Erythroblast (primary cell): ENCODE measurements around the gene PCDHB2.
A peak's percentile ranks its signal among the peaks of the same experiment; 100 is the strongest.
"Not testable (repeated sequence)": the region's sequence is repeated elsewhere in the genome, so short reads cannot be mapped to it uniquely, and the experiment has no call there.

Source experiments
- DNase-seq, 2 experiments: peaks; one replicate each; lab custom pipeline; 2025; lab: John Stamatoyannopoulos, UW
- GATA1 ChIP-seq: IDR thresholded peaks from 2 replicates; pipeline ENCODE4 v1.6.1; 2011; ENCODE audit warnings: low read depth, mild to moderate bottlenecking, control low read depth, low read length, moderate library complexity
- POLR2A ChIP-seq: IDR thresholded peaks from 2 replicates; pipeline ENCODE4 v1.6.1; 2011; ENCODE audit warnings: mild to moderate bottlenecking, low read length

The PCDHB2 gene

DNA sequence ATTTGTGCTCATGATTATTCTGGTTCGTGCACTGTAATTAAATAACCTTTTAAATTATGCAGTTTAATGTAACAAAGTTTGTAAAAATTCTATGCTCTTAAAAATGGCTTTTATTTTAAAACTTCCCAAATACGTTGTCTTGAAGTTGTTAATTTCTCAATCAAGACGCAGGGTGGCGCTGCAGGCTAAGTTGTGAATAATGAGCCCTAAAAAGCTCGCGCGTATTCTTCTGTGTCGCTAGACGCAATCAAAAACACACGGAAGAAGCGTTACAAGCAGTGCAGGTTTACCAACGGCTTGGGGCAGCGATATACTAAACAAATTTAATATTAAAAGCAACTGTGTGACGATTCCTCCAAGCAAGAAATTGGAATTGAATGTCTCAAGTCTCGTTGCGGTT, 27.1 kb downstream of the PCDHB2 start, which contains the start of gene PCDHB4:
TSS of gene PCDHB4 (plus strand) at position 256 of the 400 bp plus-strand sequence. CDS start 181 bp downstream, outside the sequence.
- TF ChIP-seq POLR2A (no peak), GATA1 (no peak)
- peak; percentile 1 to 5 for DNase-seq

DNA sequence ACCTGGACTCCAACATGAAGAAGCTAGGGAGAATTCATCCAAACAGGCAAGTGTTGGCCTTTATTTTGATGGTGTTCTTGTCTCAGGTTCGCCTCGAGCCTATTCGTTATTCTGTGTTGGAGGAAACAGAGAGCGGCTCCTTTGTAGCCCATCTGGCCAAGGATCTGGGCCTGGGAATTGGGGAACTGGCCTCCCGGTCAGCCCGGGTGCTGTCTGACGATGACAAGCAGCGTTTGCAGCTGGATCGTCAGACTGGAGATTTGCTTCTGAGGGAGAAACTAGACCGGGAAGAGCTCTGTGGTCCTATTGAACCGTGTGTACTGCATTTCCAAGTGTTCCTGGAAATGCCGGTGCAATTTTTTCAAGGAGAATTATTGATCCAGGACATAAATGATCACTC, 27.6 kb downstream of the PCDHB2 start:
- TF ChIP-seq GATA1 (no peak), POLR2A (no peak)
- no peak for DNase-seq

DNA sequence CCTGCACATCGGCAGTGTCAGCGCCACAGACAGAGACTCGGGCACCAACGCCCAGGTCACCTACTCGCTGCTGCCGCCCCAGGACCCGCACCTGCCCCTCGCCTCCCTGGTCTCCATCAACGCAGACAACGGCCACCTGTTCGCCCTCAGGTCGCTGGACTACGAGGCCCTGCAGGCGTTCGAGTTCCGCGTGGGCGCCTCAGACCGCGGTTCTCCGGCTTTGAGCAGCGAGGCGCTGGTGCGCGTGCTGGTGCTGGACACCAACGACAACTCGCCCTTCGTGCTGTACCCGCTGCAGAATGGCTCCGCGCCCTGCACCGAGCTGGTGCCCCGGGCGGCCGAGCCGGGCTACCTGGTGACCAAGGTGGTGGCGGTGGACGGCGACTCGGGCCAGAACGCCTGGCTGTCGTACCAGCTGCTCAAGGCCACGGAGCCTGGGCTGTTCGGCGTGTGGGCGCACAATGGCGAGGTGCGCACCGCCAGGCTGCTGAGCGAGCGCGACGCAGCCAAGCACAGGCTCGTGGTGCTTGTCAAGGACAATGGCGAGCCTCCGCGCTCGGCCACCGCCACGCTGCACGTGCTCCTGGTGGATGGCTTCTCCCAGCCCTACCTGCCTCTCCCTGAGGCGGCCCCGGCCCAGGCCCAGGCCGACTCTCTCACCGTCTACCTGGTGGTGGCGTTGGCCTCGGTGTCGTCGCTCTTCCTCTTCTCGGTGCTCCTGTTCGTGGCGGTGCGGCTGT, 29.2 kb downstream of the PCDHB2 start:
- not testable (repeated sequence) for DNase-seq

DNA sequence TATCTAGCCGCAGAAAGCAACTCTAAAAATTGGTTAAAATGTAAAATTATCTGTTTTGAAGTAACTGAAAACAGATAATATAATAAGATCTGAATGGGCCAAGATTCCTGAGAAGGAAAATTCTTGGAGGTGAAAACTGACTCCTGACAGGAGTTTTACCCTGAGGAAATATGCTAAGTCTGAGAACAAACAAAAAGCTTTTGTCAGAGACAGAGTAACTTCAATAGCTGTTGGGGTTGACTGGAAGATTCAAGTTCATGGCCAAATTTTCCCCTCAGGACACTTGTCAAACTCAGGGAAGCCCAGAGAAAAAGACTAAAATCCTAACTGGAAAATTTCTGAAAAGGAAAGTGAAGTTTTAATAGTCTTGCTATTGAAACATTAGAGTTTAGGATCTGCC, 32.9 kb downstream of the PCDHB2 start:
- no peak for TF ChIP-seq GATA1
- no peak for TF ChIP-seq POLR2A
- no peak for DNase-seq

DNA sequence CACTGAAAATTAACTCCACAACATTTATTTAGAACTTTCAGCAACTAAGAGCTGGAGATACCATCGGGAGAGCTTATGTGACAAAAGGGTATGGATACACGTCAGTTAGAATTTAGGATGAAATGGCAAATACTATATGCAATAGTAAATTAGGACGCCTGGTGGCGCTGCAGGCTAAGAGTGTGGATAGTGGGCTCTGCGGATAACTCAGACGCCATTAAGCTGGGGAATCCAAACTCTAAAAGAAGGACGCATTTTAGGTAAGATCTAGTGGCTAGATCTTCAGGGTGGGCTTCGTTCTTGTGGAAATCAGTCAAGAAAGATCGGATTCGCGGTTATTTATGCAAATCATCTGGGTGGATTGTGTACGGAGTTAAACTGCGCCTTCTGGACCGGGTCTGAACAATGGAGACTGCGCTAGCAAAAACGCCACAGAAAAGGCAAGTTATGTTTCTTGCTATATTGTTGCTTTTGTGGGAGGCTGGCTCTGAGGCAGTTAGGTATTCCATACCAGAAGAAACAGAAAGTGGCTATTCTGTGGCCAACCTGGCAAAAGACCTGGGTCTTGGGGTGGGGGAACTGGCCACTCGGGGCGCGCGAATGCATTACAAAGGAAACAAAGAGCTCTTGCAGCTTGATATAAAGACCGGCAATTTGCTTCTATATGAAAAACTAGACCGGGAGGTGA, 40.8 kb downstream of the PCDHB2 start, which contains the start of gene PCDHB5:
TSS of gene PCDHB5 (plus strand) at position 177 of the 688 bp plus-strand sequence. CDS start at position 406, 229 bp downstream.
- TF ChIP-seq POLR2A, result no peak
- TF ChIP-seq GATA1, result no peak
- peak in 1 of 2 experiments; percentile 3 for DNase-seq

DNA sequence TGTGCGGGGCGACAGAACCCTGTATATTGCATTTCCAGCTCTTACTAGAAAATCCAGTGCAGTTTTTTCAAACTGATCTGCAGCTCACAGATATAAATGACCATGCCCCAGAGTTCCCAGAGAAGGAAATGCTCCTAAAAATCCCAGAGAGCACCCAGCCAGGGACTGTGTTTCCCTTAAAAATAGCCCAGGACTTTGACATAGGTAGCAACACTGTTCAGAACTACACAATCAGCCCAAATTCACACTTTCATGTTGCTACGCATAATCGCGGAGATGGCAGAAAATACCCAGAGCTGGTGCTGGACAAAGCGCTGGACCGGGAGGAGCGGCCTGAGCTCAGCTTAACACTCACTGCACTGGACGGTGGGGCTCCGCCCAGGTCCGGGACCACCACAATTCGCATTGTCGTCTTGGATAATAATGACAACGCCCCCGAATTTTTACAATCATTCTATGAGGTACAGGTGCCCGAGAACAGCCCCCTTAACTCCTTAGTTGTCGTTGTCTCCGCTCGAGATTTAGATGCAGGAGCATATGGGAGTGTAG, 41.4 kb downstream of the PCDHB2 start:
- TF ChIP-seq GATA1 (no peak), POLR2A (no peak)
- DNase-seq, result no peak

DNA sequence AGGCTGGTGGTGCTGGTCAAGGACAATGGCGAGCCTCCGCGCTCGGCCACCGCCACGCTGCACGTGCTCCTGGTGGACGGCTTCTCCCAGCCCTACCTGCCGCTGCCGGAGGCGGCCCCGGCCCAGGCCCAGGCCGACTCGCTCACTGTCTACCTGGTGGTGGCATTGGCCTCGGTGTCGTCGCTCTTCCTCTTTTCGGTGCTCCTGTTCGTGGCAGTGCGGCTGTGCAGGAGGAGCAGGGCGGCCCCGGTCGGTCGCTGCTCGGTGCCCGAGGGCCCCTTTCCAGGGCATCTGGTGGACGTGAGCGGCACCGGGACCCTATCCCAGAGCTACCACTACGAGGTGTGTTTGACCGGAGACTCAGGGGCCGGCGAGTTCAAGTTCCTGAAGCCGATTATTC, 42.9 kb downstream of the PCDHB2 start:
- DNase-seq, result not testable (repeated sequence)
